HG02885 (cell line): ENCODE data around the gene COA5.

ENCODE experiments used
- ATAC-seq: cut with Tn5 transposase; IDR thresholded peaks from one replicate; pipeline ENCODE4 v1.9.1; 2021; ENCODE audit warnings: mild to moderate bottlenecking; ENCODE audit not compliant: unreplicated experiment, poor library complexity

The COA5 gene

DNA sequence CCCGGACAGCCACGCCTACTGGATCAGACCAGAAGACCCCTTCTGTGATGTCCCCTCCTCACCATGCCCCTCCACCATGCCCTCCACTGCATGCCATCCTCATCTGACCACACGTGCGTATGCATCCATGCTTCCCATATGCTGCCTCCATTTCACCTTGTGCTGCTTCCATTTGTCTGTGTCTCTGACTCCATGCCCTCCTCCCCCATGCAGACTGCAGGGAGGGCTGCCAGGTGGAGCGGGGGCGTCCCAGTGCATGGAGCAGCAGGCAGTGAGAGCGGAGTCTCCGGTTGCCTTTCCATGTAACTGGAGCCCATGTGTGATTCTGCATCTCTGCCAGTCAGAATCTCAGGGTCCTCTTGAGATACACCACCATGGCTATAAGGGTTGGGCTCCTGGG, 52.6 kb downstream of the COA5 start:
- ATAC-seq = no peak

- no peak for ATAC-seq
Measured at GRCh38 chr2:98554116-98554861, 54.0 kb downstream of the COA5 start.

DNA sequence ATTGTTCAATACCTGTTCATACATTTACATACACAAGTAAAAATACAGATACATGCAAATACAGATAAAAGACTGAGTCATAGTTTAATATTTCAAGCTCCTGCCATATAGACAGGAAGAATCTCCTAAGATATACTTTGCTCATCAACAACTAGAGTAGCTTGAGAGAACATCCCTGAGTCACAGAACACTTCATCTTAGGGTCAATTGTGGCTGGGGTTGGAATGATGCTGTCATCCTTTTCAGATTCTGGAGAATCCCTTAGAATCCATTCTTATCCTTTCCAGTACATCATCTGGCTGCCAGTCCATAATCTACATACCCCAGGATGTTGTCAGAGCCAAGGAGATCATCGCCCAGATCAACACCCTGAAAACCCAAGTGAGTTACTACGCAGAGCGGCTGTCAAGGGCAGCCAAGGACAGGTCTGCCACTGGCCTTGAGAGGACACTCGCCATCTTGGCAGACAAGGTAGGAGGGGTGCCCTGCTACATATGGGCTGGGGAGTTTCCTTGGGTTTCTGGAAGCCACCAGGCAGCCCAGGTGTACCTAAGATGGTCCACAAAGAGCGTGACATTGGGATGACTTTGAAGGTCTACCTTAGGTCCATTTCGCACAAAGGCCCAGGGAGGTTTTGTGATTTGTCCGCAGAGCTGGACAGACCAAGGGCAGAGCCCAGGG, 55.7 kb downstream of the COA5 start:
- no peak for ATAC-seq

GRCh38 chr2:98551316-98551715, 57.0 kb downstream of the COA5 start:
- no peak for ATAC-seq

- no peak for ATAC-seq
Measured at GRCh38 chr2:98550165-98550564, 58.1 kb downstream of the COA5 start.
